NCI-H2171 treated with DMSO at 0.1 percent for 48 hours (cell line): ENCODE measurements around the gene KIDINS220.

Experiments
- DNase-seq: peaks from one replicate; lab custom pipeline; 2025; lab: John Stamatoyannopoulos, UW

KIDINS220 gene

DNA sequence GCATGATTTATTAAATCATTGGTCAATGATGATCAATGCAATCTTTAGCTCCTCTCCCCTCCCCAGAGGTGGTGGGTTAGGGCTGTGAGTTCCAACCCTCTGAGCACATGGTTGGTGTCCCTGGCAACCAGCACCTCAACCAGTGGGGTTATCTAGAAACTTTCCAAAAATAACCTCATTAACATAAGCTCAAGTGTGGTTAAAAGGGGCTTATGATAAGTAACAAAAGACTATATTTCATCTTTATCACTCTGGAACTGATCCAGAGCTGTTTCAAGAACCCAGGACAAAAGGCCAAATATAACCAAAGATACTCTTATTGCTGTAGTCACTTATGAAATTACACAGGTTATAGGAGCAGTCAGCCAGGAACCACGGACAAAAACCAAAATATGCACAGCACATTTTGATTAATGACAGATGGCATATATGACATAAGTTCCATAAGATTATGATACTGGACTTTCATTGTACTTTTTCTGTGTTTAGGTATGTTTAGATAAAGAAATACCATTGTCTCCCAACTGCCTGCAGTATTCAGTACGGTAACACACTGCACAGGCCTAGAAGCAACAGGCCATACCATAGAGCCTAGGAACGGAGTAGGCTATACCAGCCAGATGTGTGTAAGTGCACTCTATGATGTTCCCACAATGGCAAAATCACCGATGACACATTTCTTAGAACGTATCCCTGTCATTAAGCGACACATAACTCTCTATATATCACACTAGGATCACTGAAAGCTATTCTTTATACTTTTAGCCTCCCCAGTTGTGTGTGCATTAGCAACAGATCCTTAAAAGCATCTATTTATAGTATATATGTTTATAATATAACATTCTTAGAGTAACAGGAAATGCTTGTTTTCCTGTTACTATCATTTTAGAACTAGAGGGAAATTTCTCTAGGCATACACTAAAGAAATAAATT lies 31.9 kb downstream of the KIDINS220 start:
- no peak for DNase-seq

DNA sequence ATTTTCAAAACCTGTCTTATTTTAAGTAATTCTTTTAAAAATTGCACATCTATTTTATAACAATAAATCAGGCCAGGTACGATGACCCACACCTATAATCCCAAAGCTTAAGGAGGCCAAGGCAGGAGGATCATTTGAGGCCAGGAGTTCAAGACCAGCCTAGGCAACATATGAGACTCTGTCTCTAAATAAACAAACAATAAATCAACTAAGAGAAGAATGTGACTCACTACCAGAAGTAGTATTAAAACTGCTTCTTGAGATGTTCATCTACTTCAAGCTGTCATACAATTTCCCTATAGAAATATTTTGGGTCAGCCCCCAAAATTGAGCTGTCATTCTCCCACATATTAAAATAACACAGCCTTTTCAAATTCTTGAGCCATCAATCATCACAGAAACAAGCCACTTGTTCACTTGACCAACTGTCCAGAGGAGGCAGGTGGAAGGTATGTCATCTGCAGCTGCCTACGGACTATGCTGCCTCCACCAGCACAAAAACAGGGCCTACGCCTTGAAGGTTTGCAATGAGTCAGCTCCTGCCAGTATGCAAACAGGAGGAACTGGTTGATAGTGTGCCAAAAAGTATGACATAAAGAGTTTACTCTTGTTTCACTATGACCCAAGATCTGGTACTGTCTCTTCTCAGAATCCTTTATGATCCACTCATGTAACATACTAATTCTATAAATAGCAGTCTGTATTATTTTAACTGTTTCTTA lies 33.6 kb downstream of the KIDINS220 start:
- DNase-seq, result peak; percentile 21

DNA sequence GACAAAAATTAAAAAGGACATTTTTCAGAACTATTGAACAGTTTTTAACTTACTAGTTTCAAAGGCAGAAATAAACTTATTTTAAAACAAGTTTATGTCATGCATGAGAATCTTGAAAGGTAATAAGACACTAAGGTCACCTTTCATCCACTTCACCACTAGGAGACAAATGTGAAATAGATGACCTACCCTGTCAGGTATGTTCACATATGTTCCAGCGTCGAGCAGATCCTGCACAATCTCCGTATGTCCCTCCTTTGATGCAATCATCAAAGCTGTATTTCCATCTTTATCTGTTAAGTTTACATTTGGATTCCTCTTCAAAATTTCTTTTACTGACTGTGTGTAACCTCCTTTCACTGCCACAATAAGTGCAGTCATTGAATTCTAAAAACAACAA lies 34.7 kb downstream of the KIDINS220 start:
- DNase-seq, result no peak

DNA sequence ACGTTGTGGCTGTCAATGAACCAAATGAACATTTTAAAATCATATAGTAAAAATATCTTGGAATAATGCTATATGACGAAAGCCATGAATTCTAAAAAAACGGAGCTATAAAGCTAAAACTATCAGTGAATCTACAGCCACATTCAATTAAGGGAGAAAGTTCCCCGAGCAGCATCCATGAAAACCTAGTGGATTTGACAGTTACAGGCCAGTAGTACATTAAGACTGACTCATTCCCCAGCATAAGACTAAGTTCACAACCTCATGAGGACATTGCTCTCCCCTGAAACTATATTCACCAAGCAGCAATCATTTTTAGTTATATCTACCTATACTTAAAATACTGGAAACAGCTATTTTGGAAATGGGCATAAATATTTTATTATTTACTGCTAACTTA lies 36.6 kb downstream of the KIDINS220 start:
- no peak for DNase-seq

DNA sequence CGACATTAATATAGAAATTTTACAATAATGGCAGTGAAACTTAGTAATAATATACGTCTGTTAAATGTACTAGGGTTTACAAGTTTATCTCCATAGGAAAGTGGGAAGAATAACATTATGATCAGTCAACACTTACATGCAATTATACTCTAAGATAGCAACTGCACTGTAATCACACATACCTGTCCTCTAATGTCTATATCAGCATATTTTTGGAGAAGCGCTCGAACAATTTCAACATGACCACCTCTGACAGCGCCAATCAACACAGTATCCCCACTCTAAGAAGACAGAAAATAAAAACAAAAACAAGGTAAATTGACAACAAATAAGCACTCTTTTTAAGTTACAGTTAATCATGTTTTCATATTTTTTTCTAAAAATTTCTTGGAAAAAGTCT lies 37.2 kb downstream of the KIDINS220 start:
- DNase-seq, result no peak

DNA sequence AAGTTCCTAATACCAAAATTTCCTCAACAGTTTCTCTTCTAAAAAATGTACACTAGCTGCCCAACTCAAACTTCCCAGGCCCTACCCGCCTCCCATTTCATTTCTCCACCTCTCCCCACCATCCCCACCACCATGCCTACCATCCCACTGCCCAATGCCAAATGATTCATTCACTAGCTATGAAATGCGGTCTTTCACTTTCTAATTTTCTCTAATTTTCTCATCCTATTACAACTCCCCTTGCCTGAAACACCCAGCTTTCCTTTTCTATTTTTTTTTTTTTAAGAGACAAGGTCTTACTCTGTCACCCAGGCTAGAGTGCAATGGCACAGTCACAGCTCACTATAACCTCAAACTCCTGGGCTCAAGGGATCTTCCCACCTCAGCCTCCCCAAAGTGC lies 38.4 kb downstream of the KIDINS220 start:
- DNase-seq, result no peak

DNA sequence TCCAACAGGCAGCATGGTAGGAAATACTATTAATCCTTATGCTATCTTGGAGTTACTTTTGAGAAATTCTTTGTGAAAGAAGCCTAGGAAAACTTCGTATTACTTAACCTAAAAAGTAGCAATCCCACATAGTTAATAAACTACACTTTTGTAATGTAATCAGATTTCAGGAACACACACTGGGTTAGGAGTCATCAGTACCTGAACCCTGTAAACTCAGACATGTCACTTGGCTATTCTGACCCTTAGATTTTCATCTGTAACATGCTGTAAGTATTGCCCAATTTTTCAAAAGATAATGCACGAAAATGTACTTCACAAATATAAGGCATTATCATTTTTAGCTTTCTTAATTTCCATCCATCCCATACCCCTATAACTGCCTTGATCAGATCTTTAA lies 39.0 kb downstream of the KIDINS220 start:
- no peak for DNase-seq

DNA sequence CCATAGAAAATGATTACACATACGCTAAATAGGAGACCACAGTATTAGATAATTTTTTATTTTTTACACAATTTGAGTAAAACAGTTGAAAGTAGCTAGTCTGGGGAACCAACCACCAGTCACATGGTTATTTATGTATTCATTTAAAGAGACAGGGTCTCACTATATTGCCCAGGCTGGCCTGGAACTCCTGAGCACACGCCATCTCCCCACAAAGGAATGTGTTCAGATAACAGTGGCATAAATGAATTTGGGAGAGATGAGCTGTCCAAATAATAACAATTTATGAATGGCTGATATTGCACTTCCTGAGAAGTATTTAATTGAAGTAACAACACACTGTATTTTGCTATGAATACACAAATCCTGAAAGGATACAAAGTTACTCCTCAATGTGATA lies 39.7 kb downstream of the KIDINS220 start:
- no peak for DNase-seq

DNA sequence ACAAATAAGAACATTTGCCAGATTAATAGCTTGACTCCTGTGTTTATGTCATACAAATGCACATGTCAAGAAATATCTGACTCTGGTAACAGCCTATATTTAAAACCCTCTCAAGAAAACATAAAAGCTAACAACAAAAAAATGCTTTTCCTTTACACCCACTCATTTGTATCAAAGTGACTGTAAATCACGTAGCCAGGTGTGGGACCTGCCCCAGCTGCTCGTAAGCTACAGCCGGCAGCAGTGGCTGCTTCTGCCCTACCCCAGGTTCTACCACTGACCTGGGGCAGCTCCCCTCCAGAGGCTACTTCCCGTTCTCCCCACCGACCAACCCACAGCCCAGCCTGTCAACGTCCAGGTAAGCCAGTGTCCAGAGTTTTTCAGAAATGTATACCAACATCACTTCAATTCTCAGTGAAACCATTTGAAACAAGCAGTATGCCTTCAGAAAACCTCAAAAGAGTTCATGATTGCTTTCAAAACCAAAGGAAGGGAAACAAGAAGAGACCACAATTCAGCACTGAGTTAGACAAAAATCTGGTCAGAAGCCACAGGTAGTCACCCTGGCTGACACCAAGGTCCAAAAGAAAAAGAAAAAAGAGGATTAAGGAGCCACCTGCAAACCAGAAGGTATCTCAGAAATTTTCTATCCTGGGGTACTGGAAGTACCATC lies 40.4 kb downstream of the KIDINS220 start:
- no peak for DNase-seq

DNA sequence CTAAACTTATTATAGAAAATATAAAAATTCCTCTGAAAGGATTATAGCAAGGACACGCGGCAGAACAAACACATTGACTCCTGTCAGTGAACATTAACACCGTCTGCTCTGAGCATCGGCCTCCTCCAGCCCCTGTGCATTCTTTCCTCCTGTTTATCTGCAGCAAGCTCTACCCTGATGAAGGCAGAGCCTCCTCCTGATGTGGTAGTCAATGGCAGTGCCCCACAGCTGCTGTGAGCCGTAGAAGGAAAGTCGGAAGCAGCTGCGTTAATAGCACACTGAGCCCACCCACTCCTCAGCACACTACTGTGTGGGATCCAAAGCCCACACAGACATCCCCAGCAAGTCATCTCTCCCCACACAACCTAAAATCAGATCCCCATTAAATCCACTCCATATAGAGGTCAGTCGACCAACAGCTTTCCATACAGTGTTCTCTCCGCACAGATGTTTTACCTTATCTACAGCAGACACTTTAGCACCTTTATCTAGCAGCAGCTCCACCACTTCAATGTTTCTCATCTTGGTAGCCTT lies 41.0 kb downstream of the KIDINS220 start:
- DNase-seq, result no peak

DNA sequence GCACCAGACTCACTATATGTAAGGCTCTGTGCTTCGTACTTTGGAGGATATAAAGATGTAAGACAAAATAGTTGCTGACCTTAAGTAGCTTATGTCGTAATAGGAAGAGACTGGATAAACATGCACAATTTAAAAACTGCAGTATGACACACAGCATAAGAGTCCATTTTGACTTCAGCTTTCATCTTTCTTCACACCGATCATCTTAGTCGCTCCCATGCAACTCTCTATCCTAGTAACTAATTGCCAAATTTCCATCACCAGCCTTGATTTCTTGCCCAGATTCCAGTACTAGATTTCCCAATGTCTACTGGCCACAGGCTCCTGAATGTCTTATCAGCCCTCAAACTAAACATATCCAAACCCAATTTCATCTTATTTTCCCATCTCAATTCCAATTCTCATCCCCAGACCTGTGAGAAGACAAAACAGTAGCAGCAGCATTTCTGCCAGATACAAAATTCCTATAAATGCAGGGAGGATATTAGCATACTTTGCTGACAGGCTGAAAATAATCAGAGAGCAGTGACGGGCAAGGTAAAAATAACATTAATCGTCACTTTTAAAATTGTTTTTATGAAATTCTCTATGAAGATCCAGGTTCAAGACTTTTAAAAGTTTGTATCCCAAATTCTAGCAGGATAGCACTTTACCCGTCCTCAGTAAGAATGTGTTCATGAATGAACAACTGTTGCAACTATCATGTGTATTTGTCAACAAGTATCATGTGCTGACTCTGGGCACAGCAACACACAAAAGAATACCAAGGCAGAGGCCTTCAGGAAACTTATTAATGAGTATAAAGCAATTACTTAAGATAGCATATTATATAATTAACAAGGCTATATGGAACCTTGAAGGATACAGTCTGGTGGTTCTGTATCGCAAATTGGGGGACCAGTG lies 42.2 kb downstream of the KIDINS220 start:
- DNase-seq, result no peak

DNA sequence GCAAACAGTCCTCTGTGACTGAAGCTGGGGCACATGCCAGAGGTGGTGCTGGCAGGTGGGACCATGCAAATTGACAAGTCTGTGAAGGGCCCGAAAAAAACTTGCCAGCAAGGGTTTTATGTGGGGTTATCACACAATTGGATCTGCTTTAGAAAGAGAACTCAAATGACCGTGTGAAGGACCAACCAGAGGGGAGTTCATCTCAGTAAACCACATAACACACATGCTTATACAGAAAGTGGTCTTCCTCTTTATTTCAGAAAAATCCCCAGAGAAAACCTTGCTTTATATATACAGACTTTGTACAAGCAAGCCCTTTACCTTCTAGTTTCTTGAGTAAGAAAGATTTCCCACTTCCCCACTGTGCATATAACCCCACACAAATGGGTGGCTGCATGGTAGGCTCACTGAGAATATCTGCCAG lies 46.7 kb downstream of the KIDINS220 start:
- no peak for DNase-seq

DNA sequence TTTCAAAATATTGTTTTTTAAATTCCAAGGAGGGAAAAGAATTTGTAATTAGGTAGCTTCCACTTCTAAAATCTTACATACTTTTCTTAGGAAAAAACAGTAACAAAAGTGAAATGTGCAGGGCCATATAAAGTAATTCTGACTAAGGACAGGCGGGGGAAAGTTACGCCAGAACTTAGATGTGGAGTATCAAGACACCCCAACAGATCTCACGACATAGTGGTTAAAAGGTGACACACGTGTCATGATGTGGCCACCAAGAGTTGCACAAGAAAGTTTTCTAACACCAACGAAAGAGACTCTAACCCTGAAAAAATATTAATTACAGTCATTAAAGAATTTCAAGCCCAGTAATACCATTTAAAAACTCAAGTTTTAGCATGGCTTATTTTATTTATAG lies 51.0 kb downstream of the KIDINS220 start:
- no peak for DNase-seq

DNA sequence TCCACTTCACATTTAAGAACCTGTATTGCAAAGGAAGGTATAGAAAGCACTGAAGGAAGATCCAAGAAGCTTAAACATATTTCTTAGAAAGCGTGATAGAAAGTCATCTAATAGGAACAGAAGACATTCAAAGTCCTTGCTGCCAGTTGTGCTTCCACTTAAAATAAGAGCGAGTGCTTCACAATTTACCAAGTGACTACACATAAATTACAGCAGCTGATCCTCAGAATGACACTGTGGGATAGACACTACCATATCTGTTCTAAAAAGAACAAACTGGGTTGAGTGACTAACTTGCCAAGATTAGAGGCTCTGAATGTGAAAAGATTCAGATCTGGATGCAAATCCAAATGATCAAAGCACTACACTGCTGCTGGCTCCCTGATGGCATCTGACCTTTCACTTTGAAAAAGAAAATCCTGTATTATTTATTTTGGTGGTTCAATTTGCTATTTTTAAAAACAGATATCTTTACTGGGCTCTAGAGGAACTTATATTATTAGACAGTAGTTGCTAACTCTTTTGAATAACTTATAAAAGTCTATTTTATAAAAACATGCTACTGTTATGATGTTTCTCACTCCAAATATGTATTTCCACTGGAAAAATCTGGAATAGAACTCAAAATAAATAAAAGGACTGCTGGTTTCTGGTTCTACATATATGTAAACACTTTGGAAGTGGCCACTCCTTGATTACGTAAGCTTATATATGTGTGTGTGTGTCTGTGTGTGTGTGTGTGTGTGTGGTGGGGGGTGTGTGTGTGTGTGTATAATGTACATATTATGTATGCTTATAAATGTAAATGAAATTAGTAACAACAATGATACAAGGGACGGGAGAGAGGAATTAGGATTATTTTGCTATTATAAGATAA lies 57.4 kb downstream of the KIDINS220 start:
- DNase-seq, result no peak

DNA sequence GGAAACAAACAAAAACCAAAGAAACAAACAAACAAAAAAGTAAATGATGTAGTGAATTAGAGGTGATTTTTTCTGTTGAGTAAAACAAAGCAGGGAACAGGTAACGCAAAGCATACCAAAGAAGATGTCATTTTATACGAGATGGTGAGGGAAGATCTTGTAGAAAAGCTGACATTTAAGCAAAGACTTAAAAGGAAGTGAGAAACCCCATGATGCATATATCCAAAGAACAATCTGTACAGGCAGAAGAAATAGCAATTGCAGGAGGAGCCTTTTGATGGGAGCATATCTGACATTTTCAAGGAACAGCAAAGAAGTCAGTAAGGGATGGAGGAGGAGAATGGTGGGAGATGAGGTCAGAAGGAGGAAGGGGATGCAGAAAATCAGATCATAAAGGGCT lies 63.0 kb downstream of the KIDINS220 start:
- no peak for DNase-seq

DNA sequence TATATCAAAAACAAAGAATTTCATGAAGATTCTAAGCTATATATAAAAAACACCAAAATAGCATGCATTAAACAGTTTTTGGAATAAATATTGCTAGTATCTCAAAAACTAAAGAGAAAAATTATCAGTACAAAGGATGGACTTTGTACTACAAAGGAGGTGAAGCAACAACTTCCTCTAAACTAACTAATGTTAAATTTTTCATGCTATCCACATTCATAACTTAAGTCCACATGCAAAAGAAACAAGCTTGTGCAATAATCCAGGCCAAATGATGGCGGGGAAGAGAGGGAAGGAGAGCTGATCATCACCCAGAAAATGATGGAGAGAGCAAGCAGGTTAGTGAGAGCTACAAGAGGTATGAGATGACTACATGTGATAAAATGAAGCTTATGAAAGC lies 70.1 kb downstream of the KIDINS220 start:
- DNase-seq, result no peak

DNA sequence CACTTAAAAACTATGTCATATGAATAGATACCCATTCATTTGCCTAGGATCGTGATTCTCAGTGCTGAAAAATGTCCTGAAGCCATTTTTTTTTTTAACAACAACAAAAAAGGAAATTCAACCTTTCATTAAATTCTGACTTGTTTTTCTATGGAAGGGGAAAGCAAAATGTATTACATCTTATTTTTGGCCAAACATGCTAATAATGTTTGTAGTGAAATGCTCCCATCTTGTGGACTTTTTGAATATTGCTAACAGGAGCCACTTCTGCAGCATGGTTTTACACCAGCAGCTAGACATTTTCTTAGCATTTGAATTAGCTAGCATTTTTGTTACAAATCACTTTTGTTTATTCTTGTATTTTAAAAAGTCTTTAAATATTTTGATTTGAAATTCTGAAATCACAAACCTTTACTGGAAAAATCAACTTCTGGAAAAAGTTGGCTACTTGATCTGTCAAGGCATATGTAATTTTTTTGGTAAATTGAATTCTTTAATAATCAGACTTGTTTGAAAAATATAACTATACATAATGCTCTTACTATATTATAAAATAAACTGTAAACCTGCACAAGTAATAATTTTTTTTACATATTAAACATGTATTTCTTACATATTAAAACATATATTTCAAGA lies 75.8 kb downstream of the KIDINS220 start:
- peak; percentile 59 for DNase-seq

DNA sequence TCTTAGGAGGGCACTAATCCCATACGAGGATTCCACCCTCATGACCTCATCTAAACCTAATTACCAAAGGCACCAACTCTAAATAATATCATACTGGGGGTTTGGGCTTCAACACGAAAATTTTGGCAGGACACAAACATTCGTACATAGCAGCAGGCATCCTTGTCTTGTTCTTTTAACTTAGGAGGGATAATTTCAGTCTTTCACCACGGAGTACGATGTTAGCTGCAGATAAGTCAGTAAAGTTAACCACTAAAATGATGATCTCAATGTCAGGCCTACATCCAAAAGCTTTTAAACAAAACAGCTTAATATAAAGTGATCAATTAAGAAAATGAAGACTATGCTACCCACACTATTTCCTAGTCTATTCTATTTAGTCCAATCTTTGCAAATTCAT lies 80.7 kb downstream of the KIDINS220 start:
- no peak for DNase-seq

DNA sequence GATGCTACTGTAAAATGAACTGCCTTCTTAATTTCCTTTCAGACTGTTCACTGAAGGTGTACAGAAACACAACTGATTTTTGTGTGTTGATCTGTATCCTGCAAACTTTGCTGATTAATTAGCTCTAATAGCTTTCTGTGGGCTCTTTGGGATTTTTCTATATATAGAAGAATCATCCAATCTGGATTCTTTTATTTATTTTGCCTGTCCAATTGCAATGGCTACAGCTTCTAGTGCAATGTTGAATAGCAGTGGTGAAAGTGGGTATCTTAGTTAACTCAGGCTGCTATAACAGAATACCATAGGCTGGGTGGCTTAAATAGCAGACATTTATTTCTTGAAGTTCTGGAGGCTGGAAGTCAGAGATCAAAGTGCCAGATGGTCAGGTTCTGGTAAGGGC lies 81.2 kb downstream of the KIDINS220 start:
- no peak for DNase-seq
